Measurements from ENCODE around the gene TGFBI.

Gene TGFBI

GRCh38 chr5:136004436-136004835, 24.4 kb upstream of the TGFBI start:
- DNase-seq, result no peak

GRCh38 chr5:136005476-136005875, 23.3 kb upstream of the TGFBI start:
- no peak for DNase-seq

- DNase-seq, result no peak
Observed at GRCh38 chr5:136006164-136006563, 22.6 kb upstream of the TGFBI start.

GRCh38 chr5:136006761-136007251, 22.0 kb upstream of the TGFBI start:
- no peak for DNase-seq

- DNase-seq, result no peak
Observed at GRCh38 chr5:136007271-136007670, 21.5 kb upstream of the TGFBI start.

- DNase-seq, result no peak
Observed at GRCh38 chr5:136011414-136012001, 17.3 kb upstream of the TGFBI start.

GRCh38 chr5:136012041-136012804, 16.6 kb upstream of the TGFBI start:
- DNase-seq, result no peak

- no peak for DNase-seq
Observed at GRCh38 chr5:136013559-136013958, 15.2 kb upstream of the TGFBI start.

GRCh38 chr5:136014049-136015002, 14.5 kb upstream of the TGFBI start:
- DNase-seq, result no peak

GRCh38 chr5:136015003-136015375, 13.8 kb upstream of the TGFBI start:
- DNase-seq, result no peak

GRCh38 chr5:136015966-136016650, 12.7 kb upstream of the TGFBI start:
- no peak for DNase-seq

GRCh38 chr5:136016945-136017530, 11.8 kb upstream of the TGFBI start:
- no peak for DNase-seq

- no peak for DNase-seq
Observed at GRCh38 chr5:136018814-136019783, 9.7 kb upstream of the TGFBI start.

- no peak for DNase-seq
Observed at GRCh38 chr5:136020001-136020382, 8.8 kb upstream of the TGFBI start.

GRCh38 chr5:136020383-136021015, 8.3 kb upstream of the TGFBI start:
- no peak for DNase-seq

GRCh38 chr5:136021016-136021405, 7.8 kb upstream of the TGFBI start:
- DNase-seq, result no peak

- no peak for DNase-seq
Observed at GRCh38 chr5:136022965-136023364, 5.8 kb upstream of the TGFBI start.

- DNase-seq, result no peak
Observed at GRCh38 chr5:136023958-136024541, 4.7 kb upstream of the TGFBI start.

- no peak for DNase-seq
Observed at GRCh38 chr5:136025900-136026299, 2.9 kb upstream of the TGFBI start.

- DNase-seq, result no peak
Observed at GRCh38 chr5:136026636-136027035, 2.2 kb upstream of the TGFBI start.
